Gastrocnemius medialis (tissue), 4 donors: ENCODE data around the gene COL9A1. TPM values are rescaled to one million over a fixed set of nuclear protein-coding genes. Genes with fewer than 3 reads are reported as not detected.
"Not testable (repeated sequence)": the region's sequence is repeated elsewhere in the genome, so short reads cannot be mapped to it uniquely, and the experiment has no call there.

Experiments
- ATAC-seq, 2 donors: fragments of 150-250 bp; one replicate each; pipeline ENCODE4 v1.9.1; 2016
- DNase-seq, 2 donors: peaks; one replicate each; pipeline ENCODE4 v3.0.0-alpha.2; 2019
- H3K27ac ChIP-seq, 4 donors: fragments of 200-600 bp; sonication (generic); 1 replicate in 1 of 4; 2 replicates in 3 of 4; pipeline ENCODE4 v1.5.1; 2016 to 2018; ENCODE audit warnings: mild to moderate bottlenecking in 2 of 4, moderate library complexity in 1 of 4
- H3K27me3 ChIP-seq, 3 donors: fragments of 200-600 bp; sonication (generic) in 2 of 3; 1 replicate in 1 of 3; 2 replicates in 2 of 3; pipeline versions ENCODE4 v1.5.1 to v1.6.0; 2016 to 2019; ENCODE audit warnings: mild to moderate bottlenecking in 1 of 3, moderate library complexity in 1 of 3
- H3K36me3 ChIP-seq, 2 donors: fragments of 200-600 bp; sonication (generic) in 1 of 2; one replicate each; pipeline ENCODE4 v1.5.1; 2017 to 2018
- H3K4me1 ChIP-seq, 2 donors: fragments of 200-600 bp; sonication (generic) in 1 of 2; one replicate each; pipeline ENCODE4 v1.5.1; 2016 to 2017; ENCODE audit warnings: mild to moderate bottlenecking in 2 of 2
- H3K4me3 ChIP-seq, 4 donors: fragments of 200-600 bp; sonication (generic) in 3 of 4; 1 replicate in 1 of 4; 2 replicates in 3 of 4; pipeline ENCODE4 v1.5.1; 2016 to 2019; ENCODE audit warnings: mild to moderate bottlenecking in 2 of 4
- H3K9me3 ChIP-seq, 3 donors: fragments of 200-600 bp; sonication (generic) in 2 of 3; 1 replicate in 1 of 3; 2 replicates in 2 of 3; pipeline ENCODE4 v1.5.1; 2016 to 2019
- POLR2A ChIP-seq, 2 donors: fragments of 450-650 bp; IDR thresholded peaks; one replicate each; pipeline ENCODE4 v1.6.1; 2017; ENCODE audit warnings: antibody characterized with exemption in 2 of 2, mild to moderate bottlenecking in 2 of 2, moderate library complexity in 2 of 2
- in situ Hi-C, 4 donors: fragments of 200-750 bp; cut with MboI; loops; one replicate each; pipeline versions ENCODE4 v1.15.0 to v1.8.0; 2017; ENCODE audit warnings: low sequenced_read_pairs in 4 of 4
- intact Hi-C: fragments of 100-400 bp; cut with DNase I; formaldehyde crosslinking; loops from one replicate; pipeline ENCODE4 v1.15.1; 2023; ENCODE audit warnings: low total_unique reads
- total RNA-seq, 4 donors: library from RNA; depleted of rRNA; stranded (reverse); fragments of >200 nt; gene quantifications; one replicate each; pipeline versions ENCODE4 v1.1.0 to v1.2.3, GENCODE V29; 2016
- TF ChIP-seq, protein P1 (sequence below), 5 experiments: fragments of 450-650 bp in 3 of 5; fragments of 200-600 bp in 2 of 5; sonication (generic) in 2 of 5; IDR thresholded peaks in 4 of 5; conservative IDR thresholded peaks in 1 of 5; 1 replicate in 4 of 5; 2 replicates in 1 of 5; pipeline ENCODE4 v1.5.1; 2016 to 2019; ENCODE audit warnings: antibody characterized with exemption in 5 of 5, mild to moderate bottlenecking in 3 of 5, moderate library complexity in 3 of 5

COL9A1 gene
- total RNA-seq, 4 donors from 2014 or later = not detected

DNA sequence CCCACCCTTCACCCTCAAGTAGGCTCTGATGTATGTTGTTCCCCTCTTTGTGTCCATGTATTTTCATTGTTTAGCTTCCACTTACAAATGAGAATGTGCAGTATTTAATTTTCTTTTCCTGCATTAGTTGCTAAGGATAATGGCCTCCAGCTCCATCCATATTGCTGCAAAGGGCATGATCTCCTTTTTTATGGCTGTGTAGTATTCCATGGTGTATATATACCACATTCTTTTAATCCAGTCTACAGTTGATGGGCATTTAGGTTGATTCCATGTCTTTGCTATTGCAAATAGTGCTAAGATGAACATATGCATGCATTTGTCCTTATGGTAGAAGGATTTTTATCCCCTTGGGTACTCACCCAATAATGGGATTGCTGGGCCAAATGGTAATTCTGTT, 35.9 kb upstream of the COL9A1 start:
- DNase-seq (no peak), ATAC-seq (no peak)
- Histone ChIP-seq H3K9me3 (no peaks in the 10 kb centered on the region), H3K27ac (no peak overlapping the region), H3K27me3 (no peaks in the 10 kb centered on the region), H3K36me3 (no peaks in the 10 kb centered on the region), H3K4me3 (no peak overlapping the region), H3K4me1 (no peaks in the 10 kb centered on the region)
- in situ Hi-C loops (no loop called here), intact Hi-C loops (no loop called here)
- TF ChIP-seq POLR2A (IDR thresholded peaks at IDR 0.05) = no peak
- TF ChIP-seq, protein P1, sequence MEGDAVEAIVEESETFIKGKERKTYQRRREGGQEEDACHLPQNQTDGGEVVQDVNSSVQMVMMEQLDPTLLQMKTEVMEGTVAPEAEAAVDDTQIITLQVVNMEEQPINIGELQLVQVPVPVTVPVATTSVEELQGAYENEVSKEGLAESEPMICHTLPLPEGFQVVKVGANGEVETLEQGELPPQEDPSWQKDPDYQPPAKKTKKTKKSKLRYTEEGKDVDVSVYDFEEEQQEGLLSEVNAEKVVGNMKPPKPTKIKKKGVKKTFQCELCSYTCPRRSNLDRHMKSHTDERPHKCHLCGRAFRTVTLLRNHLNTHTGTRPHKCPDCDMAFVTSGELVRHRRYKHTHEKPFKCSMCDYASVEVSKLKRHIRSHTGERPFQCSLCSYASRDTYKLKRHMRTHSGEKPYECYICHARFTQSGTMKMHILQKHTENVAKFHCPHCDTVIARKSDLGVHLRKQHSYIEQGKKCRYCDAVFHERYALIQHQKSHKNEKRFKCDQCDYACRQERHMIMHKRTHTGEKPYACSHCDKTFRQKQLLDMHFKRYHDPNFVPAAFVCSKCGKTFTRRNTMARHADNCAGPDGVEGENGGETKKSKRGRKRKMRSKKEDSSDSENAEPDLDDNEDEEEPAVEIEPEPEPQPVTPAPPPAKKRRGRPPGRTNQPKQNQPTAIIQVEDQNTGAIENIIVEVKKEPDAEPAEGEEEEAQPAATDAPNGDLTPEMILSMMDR (IDR thresholded peaks at IDR 0.05 in 4 of 5, conservative IDR thresholded peaks at IDR 0.05 in 1 of 5) = no peak

DNA sequence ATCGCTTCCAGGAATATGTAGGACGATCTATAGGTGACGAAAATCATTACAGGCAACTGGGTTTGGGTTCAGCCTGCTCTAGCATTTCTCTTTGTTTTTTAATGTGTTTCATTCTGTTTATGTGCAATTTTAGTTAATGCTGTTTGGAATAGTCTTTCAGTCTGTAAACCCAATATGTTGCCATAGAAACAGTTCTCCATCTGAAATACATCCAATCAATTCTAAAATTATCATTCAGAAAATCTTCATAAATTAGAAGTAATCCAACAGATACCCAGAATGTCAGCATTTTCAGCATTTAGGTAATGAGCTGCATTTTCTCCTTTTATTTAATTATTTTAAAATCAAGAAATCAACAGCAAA, 34.8 kb upstream of the COL9A1 start:
- Histone ChIP-seq H3K9me3 (no peaks in the 10 kb centered on the region), H3K4me3 (no peak overlapping the region), H3K36me3 (no peaks in the 10 kb centered on the region), H3K4me1 (no peaks in the 10 kb centered on the region), H3K27me3 (no peaks in the 10 kb centered on the region), H3K27ac (no peak overlapping the region)
- intact Hi-C loops (no loop called here), in situ Hi-C loops (no loop called here)
- TF ChIP-seq, protein P1 (IDR thresholded peaks at IDR 0.05 in 4 of 5, conservative IDR thresholded peaks at IDR 0.05 in 1 of 5) = no peak
- TF ChIP-seq POLR2A (IDR thresholded peaks at IDR 0.05) = no peak
- ATAC-seq (no peak), DNase-seq (no peak)

DNA sequence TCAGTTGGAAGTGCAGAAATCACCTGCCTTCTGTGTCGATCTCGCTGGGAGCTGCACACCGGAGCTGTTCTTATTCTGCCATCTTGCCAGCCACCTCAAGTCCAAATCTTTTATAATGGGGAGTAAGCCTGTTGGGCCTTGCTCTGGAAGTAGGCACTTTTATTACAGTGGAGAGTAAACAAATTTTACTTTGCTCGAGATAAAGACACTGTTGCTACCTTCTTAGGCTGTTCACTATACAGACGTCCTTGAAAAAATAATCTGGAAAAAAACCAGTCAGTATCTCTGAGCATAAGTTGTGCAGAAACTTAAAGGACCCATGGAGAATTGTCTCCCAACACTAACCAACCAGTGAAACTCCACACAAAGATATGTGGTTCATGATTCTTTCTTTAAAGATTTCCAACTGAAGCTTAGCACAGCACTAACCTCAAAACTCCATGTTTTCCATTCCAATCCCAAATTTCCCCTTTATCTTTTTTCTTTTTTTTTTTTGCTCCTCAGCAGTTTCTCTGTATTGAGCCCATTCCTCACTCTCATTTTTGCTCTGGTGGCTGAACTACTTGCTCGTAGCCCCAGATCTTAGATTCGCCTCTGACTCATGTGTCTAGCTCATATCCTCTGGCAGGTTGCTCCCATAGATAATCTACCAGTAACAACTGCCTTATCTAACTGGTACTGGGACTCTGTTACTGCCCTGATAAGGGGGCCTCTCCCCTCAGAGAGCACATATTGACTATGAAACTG, 34.3 kb upstream of the COL9A1 start:
- H3K4me3 ChIP-seq = no peak overlapping the region
- H3K27ac ChIP-seq = no peak overlapping the region
- ATAC-seq = no peak
- no peaks in the 10 kb centered on the region for H3K4me1 ChIP-seq
- intact Hi-C loops = no loop called here
- H3K9me3 ChIP-seq = no peaks in the 10 kb centered on the region
- in situ Hi-C loops = no loop called here
- H3K27me3 ChIP-seq = no peaks in the 10 kb centered on the region
- no peak for DNase-seq
- TF ChIP-seq, protein P1 (IDR thresholded peaks at IDR 0.05 in 4 of 5, conservative IDR thresholded peaks at IDR 0.05 in 1 of 5) = no peak
- no peak for TF ChIP-seq POLR2A (IDR thresholded peaks at IDR 0.05)
- H3K36me3 ChIP-seq = no peaks in the 10 kb centered on the region

DNA sequence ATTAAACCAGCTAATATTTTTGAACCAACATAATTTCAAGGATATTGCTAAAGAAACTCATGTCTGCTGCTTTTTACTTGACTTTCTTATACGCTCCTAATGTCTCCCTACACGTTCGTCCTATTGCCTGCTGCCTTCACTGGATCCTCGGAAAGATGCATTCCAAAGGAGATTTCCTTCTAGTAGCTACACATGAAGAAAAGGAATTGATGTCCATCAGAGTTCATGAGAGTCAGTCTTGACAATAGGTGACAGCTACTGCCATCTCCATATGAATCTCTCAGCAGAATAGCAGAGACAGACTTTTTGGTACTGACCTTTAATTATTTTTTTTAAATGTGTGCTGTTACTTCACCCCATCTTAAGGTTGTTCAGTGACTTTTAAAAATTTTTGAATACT, 24.2 kb upstream of the COL9A1 start:
- in situ Hi-C loops (no loop called here), intact Hi-C loops (no loop called here)
- no peak for DNase-seq
- no peak for TF ChIP-seq POLR2A (IDR thresholded peaks at IDR 0.05)
- TF ChIP-seq, protein P1 (IDR thresholded peaks at IDR 0.05 in 4 of 5, conservative IDR thresholded peaks at IDR 0.05 in 1 of 5) = no peak
- Histone ChIP-seq H3K27ac (no peak overlapping the region), H3K36me3 (no peaks in the 10 kb centered on the region), H3K4me3 (no peak overlapping the region), H3K9me3 (no peaks in the 10 kb centered on the region), H3K4me1 (no peaks in the 10 kb centered on the region), H3K27me3 (no peaks in the 10 kb centered on the region)
- ATAC-seq = no peak

DNA sequence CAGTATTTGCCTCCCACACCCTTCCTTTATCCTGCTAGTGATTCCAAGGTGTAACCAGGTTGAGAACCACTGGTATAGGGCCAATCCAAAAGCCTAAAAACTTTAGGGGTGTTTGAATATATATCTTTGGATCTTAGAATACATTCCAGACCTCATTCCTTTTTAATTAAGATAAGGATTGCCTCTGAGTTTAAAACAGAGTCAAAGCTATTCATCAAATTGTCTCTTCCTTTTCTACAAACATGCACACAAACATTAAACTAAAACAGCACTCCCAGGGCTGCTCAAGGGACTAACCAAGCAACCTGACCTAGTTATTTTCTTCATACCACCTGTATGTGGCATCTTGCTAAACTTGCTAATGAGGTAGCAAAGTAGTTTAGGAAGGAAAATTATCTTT, 22.1 kb upstream of the COL9A1 start:
- ATAC-seq = no peak
- Histone ChIP-seq H3K4me1 (no peaks in the 10 kb centered on the region), H3K4me3 (no peak overlapping the region), H3K27me3 (no peaks in the 10 kb centered on the region), H3K27ac (no peak overlapping the region), H3K36me3 (no peaks in the 10 kb centered on the region), H3K9me3 (no peaks in the 10 kb centered on the region)
- in situ Hi-C loops (no loop called here), intact Hi-C loops (loop anchor here (2.0 kb wide), 1 partner anchor 46 kb away; no protein-coding TSS in a partner anchor)
- no peak for DNase-seq
- TF ChIP-seq POLR2A (IDR thresholded peaks at IDR 0.05) = no peak
- TF ChIP-seq, protein P1 (IDR thresholded peaks at IDR 0.05 in 4 of 5, conservative IDR thresholded peaks at IDR 0.05 in 1 of 5) = no peak

DNA sequence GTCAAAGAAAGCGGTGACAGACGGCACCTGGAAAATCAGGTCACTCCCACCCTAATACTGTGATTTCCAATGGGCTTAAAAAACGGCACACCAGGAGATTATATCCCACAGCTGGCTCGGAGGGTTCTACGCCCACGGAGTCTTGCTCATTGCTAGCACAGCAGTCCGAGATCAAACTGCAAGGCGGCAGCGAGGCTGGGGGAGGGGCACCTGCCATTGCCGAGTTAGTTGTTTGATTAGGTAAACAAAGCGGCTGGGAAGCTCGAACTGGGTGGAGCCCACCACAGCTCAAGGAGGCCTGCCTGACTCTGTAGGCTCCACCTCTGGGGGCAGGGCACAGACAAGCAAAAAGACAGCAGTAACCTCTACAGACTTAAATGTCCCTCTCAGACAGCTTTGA, 14.9 kb upstream of the COL9A1 start:
- H3K27me3 ChIP-seq, H3K4me1 ChIP-seq, intact Hi-C loops, DNase-seq, H3K36me3 ChIP-seq, ATAC-seq, H3K4me3 ChIP-seq, H3K9me3 ChIP-seq, H3K27ac ChIP-seq: not testable (repeated sequence)
- in situ Hi-C loops = loop anchor here in 1 of 4 donors (25.0 kb wide), 1 partner anchor 695 kb away; no protein-coding TSS in a partner anchor
